Neuron (in vitro differentiated cells): ENCODE measurements around the gene PCED1B.
"Not testable (repeated sequence)": the region's sequence is repeated elsewhere in the genome, so short reads cannot be mapped to it uniquely, and the experiment has no call there.

Experiments used
- H2AFZ ChIP-seq: one replicate; pipeline ENCODE4 v1.6.1; 2013; ENCODE audit warnings: low read depth, mild to moderate bottlenecking, inconsistent platforms, low read length, moderate library complexity
- H3K27me3 ChIP-seq: one replicate; pipeline ENCODE4 v1.6.1; 2013; ENCODE audit warnings: low read length; ENCODE audit not compliant: insufficient read depth
- H3K36me3 ChIP-seq: one replicate; pipeline ENCODE4 v1.6.1; 2013; ENCODE audit warnings: low read length; ENCODE audit not compliant: insufficient read depth
- H3K4me1 ChIP-seq: one replicate; pipeline ENCODE4 v1.6.1; 2013; ENCODE audit warnings: low read length; ENCODE audit not compliant: insufficient read depth
- H3K4me3 ChIP-seq: 2 replicates; pipeline ENCODE4 v1.5.1; 2013; ENCODE audit warnings: mild to moderate bottlenecking, low read length, moderate library complexity
- H3K9me3 ChIP-seq: one replicate; pipeline ENCODE4 v1.6.1; 2013; ENCODE audit warnings: low read length

PCED1B gene

DNA sequence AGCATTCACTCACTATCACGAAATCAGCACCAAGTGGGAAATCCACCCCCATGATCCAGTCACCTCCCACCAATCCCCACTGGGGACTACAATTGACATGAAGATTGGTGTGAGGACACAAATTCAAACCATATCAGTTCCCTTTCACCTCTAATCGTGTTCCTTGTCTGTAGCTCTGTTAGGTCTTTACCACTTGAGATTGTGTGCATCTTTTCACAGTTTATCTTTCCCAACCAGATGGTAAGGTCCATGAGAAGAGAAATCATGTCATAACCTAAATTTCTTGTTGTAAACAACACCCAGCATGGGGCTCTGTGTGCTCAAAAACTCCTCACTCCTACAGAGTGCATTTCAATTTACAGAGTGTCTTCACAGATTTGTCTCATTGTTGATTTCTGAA is 27.1 kb upstream of the PCED1B start:
- no peaks in the 10 kb centered on the region for H3K4me1 ChIP-seq
- H3K9me3 ChIP-seq: peaks cover 2% of the 10 kb centered on the region
- no peak overlapping the region for H3K4me3 ChIP-seq
- H3K36me3 ChIP-seq: no peaks in the 10 kb centered on the region
- H3K27me3 ChIP-seq: no peaks in the 10 kb centered on the region
- H2AFZ ChIP-seq: no peak overlapping the region

DNA sequence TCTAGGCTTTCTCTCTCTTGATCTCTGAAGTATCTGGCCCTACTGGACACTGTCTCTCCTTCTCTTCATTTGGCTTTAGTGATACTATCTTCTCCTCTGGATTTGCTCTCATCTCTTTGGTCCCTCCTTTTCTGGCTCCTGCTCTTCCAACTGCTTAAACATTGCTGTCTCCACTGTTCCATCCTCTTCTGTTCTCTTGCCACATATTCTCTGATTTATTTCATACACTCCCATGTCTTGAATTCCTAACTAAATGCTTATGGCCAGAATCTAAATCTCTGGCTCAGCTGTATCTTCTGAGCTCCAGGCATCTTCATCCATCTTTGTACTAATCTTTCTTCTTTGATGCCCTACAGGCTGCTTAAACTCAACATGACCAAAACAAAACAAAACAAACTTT is 25.5 kb upstream of the PCED1B start:
- no peak overlapping the region for H3K4me3 ChIP-seq
- no peaks in the 10 kb centered on the region for H3K36me3 ChIP-seq
- no peaks in the 10 kb centered on the region for H3K4me1 ChIP-seq
- no peaks in the 10 kb centered on the region for H3K27me3 ChIP-seq
- peaks cover 2% of the 10 kb centered on the region for H3K9me3 ChIP-seq
- H2AFZ ChIP-seq: no peak overlapping the region

DNA sequence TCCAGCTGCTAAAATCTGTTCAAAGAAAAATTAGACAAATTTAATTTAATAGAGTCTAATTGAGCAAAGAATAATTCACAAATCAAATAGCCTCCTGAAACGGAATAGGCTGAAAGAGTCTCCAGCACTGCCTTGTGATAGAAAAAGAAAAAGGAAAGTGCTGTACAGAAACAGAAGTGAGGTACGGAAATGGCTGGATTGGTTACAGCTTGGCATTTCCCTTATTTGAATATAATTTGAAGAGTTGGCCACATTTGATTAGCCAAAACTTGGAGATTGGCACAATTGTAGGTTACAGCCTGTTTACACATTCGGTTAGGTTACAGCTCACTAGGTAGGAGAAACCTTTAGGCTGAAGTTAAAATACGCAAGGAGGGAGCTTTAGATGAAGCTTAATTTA is 24.8 kb upstream of the PCED1B start:
- peaks cover 2% of the 10 kb centered on the region for H3K9me3 ChIP-seq
- H2AFZ ChIP-seq: no peak overlapping the region
- H3K4me3 ChIP-seq: no peak overlapping the region
- no peaks in the 10 kb centered on the region for H3K4me1 ChIP-seq
- no peaks in the 10 kb centered on the region for H3K27me3 ChIP-seq
- H3K36me3 ChIP-seq: no peaks in the 10 kb centered on the region

DNA sequence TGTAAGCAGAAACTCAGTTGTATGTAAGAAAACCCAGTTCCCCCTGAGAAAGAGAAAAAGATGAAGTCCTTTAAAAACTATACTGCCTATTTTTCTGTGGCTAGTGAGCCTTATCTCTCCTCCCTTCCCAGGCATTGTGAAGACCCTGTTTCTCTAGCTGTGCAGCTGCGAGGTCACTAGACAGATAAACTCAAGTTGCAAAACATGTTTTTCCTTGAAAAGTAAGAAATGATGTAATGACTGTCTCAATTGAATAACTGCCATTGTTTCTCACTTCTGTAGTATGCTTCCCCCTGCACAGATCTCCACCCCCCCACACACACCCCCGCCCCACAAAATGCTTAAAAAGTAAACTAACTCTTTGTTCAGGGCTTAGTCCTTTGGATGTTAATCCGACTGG is 23.6 kb upstream of the PCED1B start:
- not testable (repeated sequence) for H3K27me3 ChIP-seq, H3K4me1 ChIP-seq, H2AFZ ChIP-seq, H3K36me3 ChIP-seq, H3K4me3 ChIP-seq, H3K9me3 ChIP-seq

DNA sequence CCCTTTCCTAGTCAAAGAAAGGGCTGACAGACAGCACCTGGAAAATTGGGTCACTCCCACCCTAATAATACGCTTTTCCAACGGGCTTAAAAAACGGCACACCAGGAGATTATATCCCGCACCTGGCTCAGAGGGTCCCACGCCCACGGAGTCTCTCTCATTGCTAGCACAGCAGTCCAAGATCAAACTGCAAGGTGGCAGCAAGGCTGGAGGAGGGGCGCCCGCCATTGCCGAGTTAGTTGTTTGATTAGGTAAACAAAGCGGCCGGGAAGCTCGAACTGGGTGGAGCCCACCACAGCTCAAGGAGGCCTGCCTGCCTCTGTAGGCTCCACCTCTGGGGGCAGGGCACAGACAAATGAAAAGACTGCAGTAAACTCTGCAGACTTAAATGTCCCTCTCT is 22.5 kb upstream of the PCED1B start:
- not testable (repeated sequence) for H3K9me3 ChIP-seq, H3K4me1 ChIP-seq, H2AFZ ChIP-seq

DNA sequence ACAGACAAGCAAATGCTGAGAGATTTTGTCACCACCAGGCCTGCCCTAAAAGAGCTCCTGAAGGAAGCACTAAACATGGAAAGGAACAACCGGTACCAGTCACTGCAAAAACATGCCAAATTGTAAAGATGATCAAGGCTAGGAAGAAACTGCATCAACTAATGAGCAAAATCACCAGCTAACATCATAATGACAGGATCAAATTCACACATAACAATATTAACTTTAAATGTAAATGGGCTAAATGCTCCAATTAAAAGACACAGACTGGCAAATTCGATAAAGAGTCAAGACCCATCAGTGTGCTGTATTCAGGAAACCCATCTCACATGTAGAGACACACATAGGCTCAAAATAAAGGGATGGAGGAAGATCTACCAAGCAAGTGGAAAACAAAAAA is 20.8 kb upstream of the PCED1B start:
- not testable (repeated sequence) for H3K27me3 ChIP-seq, H3K4me1 ChIP-seq, H3K9me3 ChIP-seq, H2AFZ ChIP-seq, H3K36me3 ChIP-seq, H3K4me3 ChIP-seq

More for the DNA sequence above, 22.5 kb upstream of the PCED1B start:
- H3K4me3 ChIP-seq, H3K27me3 ChIP-seq, H3K36me3 ChIP-seq: not testable (repeated sequence)

DNA sequence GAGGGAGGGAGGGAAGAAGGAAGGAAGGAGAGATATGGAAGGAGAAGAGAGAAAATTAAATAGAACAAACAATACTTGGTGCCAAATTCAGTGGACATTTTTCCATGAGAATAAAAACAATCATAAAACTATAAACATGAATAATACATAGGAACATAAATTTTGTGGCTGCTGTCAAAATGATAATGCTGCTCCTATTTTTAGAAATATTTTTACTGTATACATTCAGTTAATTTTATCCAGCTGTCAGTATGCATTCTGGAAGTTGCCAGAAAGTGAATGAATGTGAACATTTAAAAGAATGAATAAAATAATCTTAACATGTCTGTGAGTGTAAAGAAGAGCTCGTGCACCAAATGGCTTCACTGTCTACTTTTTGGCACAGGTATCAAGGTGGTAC is 13.9 kb upstream of the PCED1B start:
- Histone ChIP-seq H2AFZ (no peak overlapping the region), H3K27me3 (no peaks in the 10 kb centered on the region), H3K9me3 (no peaks in the 10 kb centered on the region), H3K4me3 (no peak overlapping the region), H3K4me1 (no peaks in the 10 kb centered on the region), H3K36me3 (no peaks in the 10 kb centered on the region)

DNA sequence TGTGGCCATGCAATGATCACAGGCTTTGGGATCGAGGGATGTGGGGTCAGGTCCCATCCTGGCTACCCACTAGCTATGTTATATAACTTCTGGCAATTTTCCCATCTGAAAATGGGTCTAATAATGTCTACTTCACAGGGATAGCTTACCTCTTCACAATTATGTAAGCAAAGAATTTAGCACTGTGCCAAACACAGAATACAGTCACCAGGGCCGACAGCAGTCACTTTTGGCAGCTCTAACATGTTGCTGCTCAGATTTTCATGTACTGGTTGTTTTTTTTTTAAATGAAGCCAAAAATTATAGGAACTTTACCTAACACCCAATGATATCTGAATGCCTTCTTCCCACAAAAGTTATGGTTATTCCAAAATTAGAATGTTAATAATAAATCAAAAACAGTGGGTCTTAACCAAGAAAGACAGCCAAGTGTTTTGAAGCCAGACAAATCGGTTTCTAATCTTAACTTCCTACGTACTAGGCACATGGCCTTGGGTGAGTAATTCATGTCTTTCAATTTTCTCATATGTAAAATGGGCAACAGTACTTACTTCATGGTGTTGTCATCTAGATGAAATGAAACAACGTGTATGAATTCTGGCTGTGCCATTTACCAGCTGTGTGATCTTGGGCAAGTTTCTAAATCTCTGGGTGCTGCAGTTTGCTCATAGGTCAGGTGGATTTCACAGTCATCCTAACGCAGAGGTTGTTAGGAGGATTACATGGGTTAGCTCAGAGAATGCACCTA is 13.0 kb upstream of the PCED1B start:
- no peaks in the 10 kb centered on the region for H3K4me1 ChIP-seq
- no peaks in the 10 kb centered on the region for H3K36me3 ChIP-seq
- no peaks in the 10 kb centered on the region for H3K9me3 ChIP-seq
- H3K4me3 ChIP-seq: no peak overlapping the region
- no peak overlapping the region for H2AFZ ChIP-seq
- no peaks in the 10 kb centered on the region for H3K27me3 ChIP-seq

DNA sequence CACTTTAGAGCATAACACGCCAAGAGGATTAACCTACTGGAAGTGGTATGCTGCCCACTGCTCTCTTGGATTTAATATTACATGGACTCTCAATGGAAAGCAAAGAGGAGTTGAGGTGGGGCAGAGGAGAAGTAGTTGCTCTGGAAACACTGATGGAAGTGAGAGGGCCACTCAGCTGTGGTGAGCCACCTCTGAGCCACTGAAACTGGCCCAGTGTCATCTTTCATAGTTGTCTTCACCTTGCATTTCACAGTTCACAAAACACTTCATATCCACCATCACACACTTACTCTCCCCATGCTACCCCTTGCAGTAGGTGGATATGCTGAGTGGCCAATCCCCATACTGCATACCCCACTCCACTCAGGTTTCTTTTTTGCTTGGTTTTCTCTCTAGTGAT is 12.2 kb upstream of the PCED1B start:
- no peak overlapping the region for H3K4me3 ChIP-seq
- H3K9me3 ChIP-seq: no peaks in the 10 kb centered on the region
- H3K4me1 ChIP-seq: no peaks in the 10 kb centered on the region
- H3K27me3 ChIP-seq: no peaks in the 10 kb centered on the region
- H2AFZ ChIP-seq: no peak overlapping the region
- H3K36me3 ChIP-seq: no peaks in the 10 kb centered on the region

DNA sequence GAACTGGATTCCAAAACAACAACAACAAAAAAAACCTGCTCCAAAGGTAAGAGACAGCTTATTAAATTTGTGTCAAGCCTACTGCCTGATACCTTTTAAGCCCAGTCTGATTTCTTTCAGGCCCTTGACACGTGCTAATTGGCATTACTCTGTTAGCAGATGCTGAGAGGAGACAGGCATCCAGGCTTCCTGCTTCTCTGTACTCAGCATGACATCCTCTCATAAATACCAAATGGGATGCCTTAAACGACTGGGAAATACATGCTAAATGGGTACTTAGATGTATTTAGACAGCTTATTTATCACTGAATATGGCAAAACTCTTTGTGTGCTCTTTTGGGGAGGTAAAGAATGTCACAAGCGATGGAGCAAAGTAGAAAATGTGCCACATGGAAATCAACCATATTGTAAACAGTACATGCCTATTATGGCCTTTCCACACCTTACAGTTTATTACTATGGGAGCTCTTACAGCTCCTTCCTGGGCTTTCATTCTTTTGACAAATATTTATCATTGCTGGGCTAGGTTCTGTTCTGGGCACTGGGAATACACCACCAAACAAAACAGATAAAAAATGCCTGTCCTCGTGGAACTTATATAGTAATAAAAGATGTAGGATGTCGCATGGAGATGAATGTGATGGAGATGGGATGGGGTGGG is 11.5 kb upstream of the PCED1B start:
- Histone ChIP-seq H3K4me3 (no peak overlapping the region), H3K4me1 (no peaks in the 10 kb centered on the region), H3K27me3 (no peaks in the 10 kb centered on the region), H2AFZ (no peak overlapping the region), H3K9me3 (no peaks in the 10 kb centered on the region), H3K36me3 (no peaks in the 10 kb centered on the region)

DNA sequence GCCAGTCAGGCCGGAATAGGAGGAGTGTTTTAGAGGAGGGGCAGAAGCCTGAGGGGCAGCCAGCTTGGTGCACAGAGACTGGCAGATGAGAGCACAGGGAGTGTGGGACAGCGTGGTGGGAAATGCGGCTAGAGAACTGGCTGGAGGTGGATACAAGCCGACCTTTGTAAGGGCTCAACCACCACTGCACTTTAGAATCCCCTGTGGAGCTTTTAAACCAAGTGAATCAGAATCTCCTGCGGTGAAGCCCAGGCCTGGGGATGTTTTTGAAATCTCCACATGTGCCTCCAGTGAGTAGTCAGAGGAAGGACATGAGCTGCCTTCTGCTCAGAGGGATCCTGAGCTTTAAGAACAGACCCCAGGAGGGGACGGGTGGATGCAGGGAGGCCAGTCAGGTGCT is 10.9 kb upstream of the PCED1B start:
- H3K9me3 ChIP-seq: no peaks in the 10 kb centered on the region
- H3K4me1 ChIP-seq: no peaks in the 10 kb centered on the region
- no peaks in the 10 kb centered on the region for H3K27me3 ChIP-seq
- no peak overlapping the region for H2AFZ ChIP-seq
- no peak overlapping the region for H3K4me3 ChIP-seq
- H3K36me3 ChIP-seq: no peaks in the 10 kb centered on the region

DNA sequence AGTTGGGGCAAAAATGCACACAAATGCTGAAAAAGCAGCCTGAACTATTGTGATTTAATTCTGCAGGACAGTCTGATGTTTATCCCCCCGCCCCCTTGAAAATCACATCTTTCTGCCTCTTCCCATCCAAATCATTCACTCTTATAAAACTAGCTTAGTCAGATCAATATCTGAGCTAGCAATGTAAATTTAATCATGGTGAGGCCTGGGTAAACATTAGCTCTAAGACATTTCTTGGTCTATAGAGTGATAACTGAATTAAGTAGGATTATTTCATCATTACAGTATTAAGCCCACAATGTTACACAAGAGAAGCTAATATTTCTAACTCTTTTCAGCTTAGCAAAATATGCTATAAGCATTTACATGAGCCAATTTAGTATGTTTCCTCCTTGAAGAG is 9.1 kb upstream of the PCED1B start:
- Histone ChIP-seq H3K4me1 (no peaks in the 10 kb centered on the region), H3K36me3 (no peaks in the 10 kb centered on the region), H2AFZ (no peak overlapping the region), H3K9me3 (no peaks in the 10 kb centered on the region), H3K27me3 (no peaks in the 10 kb centered on the region), H3K4me3 (no peak overlapping the region)

DNA sequence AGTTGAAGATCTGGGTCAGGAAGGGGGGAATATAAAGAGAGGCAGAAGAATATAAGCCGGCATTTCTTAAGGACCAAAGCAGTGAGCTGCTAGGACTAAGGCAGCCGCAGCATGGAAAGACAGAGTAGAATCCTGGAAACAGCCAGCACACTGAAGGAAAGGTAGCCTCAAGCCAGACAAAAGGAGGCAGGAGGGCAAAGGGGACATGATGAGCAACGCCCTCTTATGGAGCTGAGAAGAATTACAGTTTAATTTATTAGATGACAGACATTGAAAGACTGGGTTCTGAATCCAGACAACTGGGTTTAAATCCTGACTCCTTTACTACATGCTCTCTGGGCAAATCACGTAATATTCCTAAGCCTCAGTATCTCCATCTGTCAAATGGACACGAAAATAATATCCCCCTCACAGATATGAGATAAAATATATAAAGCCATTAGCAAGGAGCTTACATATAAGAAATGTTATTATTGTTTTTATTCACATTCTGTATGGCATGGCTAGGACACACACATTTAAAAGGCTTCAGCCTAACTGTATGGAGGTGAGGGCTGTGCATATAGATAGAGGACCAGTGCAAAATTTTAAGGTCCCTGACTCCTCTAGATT is 8.1 kb upstream of the PCED1B start:
- Histone ChIP-seq H3K4me3 (no peak overlapping the region), H3K4me1 (no peaks in the 10 kb centered on the region), H3K36me3 (no peaks in the 10 kb centered on the region), H2AFZ (no peak overlapping the region), H3K9me3 (no peaks in the 10 kb centered on the region), H3K27me3 (peaks cover 3% of the 10 kb centered on the region)
